Measurements from ENCODE around the gene DUS1L. TPM values are rescaled to one million over a fixed set of nuclear protein-coding genes. Genes with fewer than 3 reads are reported as not detected.

Gene DUS1L
- total RNA-seq, 1 donor from 2014 or later: 97.1 TPM

DNA sequence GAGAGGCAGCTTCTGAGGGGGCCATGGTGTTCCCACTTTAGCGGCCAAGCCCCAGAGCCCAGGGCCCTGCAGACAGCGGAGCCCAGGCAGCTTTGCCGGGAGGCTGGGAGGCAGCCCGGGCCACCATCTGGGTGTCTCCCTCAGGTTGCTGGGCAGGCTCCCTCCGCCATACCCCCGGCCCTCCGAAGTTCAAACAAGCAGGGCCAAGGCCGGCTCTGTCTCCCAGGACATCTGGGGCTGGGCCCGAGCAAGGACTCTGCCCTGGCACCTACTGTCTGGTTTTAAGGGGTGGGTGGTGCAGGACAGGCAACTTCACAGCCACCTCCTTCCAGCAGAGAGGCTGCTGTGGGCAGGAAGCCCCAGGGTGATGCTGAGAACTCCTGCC lies 2.6 kb downstream of the DUS1L start:
- no peaks in the 10 kb centered on the region for H3K27me3 Mint-ChIP-seq
- no peak overlapping the region for H3K4me3 Mint-ChIP-seq
- no peaks in the 10 kb centered on the region for H3K4me1 Mint-ChIP-seq (ENCODE audit: unreplicated experiment)
- no peak for DNase-seq (ENCODE audit: extremely low spot score, unreplicated experiment)
- TF ChIP-seq, protein P1, sequence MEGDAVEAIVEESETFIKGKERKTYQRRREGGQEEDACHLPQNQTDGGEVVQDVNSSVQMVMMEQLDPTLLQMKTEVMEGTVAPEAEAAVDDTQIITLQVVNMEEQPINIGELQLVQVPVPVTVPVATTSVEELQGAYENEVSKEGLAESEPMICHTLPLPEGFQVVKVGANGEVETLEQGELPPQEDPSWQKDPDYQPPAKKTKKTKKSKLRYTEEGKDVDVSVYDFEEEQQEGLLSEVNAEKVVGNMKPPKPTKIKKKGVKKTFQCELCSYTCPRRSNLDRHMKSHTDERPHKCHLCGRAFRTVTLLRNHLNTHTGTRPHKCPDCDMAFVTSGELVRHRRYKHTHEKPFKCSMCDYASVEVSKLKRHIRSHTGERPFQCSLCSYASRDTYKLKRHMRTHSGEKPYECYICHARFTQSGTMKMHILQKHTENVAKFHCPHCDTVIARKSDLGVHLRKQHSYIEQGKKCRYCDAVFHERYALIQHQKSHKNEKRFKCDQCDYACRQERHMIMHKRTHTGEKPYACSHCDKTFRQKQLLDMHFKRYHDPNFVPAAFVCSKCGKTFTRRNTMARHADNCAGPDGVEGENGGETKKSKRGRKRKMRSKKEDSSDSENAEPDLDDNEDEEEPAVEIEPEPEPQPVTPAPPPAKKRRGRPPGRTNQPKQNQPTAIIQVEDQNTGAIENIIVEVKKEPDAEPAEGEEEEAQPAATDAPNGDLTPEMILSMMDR (conservative IDR thresholded peaks at IDR 0.05): no peak
- H3K27ac Mint-ChIP-seq: no peak overlapping the region
- no peaks in the 10 kb centered on the region for H3K36me3 Mint-ChIP-seq
- H3K9me3 Mint-ChIP-seq: no peaks in the 10 kb centered on the region

DNA sequence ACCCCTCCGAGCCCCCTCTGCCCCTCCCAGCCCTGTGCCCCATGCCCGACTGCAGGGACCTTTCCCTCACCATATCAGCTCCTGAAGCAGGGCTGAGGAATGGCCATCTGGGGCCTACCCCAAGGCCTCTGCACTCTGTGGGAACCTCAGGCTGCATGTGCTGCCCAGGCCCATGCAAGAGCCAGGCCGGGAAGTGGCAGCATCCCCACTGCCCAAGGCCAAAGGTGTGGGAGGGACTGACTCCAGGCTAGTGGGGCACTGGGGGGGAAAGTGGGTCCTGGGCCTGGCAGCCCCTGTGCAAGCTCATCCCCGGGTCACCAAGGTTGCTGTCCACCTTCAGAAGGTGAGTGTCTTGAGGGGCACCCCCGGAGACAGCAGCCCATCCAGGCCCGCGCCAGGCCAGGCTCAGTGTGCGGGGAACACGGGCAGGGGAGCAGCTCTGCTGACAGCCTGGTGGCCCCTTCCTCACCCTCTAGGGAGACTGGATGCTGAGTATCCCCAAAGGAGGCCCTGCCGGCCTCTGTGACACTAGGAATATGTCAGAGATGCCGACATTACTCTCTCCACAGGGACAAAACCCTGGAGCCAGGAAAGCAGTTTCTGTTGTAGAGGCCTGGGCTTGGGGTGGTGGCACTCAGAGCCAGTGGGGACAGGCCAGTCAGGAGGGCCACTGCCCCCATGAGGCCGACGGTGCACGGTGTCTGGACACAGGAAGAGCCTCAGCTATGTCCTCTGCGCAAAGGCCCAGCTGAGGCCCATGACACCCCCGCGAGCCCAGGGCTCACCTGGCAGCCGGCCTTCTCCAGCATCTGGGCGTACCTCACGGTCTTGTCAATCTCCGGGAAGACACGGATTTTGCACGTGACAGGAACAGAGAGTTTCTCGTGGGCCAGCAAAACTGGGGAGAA lies 3.3 kb downstream of the DUS1L start:
- Mint-ChIP-seq H3K9me3 (no peaks in the 10 kb centered on the region), H3K27ac (no peak overlapping the region), H3K4me1 (ENCODE audit: unreplicated experiment) (no peaks in the 10 kb centered on the region), H3K27me3 (no peaks in the 10 kb centered on the region), H3K36me3 (no peaks in the 10 kb centered on the region), H3K4me3 (no peak overlapping the region)
- DNase-seq (ENCODE audit: extremely low spot score, unreplicated experiment): no peak
- TF ChIP-seq, protein P1 (conservative IDR thresholded peaks at IDR 0.05): no peak

DNA sequence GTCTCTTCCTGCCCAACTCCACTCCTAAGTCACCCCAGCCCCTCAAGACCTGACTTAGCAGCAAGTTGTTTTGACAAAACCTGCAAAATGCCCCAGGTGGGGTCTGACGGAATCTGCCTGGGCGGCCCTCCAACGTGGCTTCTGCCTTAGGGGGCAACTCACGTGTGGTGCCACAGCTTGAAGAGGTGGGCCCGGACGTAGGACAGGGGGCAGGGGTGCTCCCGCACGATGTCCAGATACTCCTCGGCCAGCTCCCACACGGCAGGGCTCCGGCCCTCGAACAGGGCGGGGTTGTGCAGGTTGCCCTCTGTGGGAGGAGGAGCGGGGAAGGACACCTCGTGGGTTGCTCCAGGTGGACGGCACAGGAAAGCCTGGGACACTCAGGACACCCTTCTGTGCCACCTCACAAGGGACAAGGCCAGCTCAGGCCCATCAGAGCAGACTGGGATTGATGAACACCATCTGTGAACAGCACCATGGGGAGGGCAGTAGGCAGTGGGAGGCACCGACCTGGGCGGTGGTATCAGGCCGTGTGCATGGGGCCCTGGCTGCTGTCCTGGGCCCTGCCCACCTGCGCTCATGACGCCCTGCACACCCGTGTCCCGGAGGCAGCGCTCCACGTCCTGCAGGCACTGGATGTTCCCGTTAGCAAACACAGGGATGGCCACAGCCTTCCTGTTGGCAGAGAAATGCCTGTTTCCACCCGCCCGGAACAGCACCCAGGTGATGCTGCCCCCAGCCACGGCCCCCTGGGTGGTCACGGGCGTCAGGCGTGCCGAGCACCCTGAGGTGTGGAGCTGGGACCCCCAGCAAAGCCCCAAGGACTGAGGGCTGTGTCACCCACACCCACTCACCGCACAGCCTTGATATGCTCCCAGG lies 4.3 kb downstream of the DUS1L start:
- TF ChIP-seq, protein P1 (conservative IDR thresholded peaks at IDR 0.05): no peak
- no peak overlapping the region for H3K27ac Mint-ChIP-seq
- no peaks in the 10 kb centered on the region for H3K36me3 Mint-ChIP-seq
- no peaks in the 10 kb centered on the region for H3K4me1 Mint-ChIP-seq (ENCODE audit: unreplicated experiment)
- DNase-seq (ENCODE audit: extremely low spot score, unreplicated experiment): no peak
- no peaks in the 10 kb centered on the region for H3K9me3 Mint-ChIP-seq
- H3K27me3 Mint-ChIP-seq: no peaks in the 10 kb centered on the region
- no peak overlapping the region for H3K4me3 Mint-ChIP-seq

DNA sequence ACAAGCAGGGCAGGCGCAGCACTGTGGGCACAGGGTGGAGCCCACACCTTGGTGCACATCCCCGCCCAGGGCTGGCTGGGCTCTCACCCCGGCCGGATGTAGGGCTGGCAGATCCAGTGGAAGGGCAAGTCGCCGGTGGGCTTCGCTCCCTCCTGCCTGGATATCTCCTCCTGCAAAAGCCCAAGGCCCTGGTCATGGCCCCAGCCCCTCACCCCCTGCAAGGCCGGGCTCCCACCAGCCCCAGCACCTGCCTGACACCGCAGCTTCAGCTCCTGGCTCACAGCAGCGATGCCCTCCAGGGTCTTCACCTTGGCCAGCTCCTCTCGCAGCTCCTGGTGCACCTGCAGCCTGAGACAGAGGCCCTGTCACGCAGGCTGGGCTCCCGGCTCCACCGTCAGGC lies 5.0 kb downstream of the DUS1L start:
- H3K27me3 Mint-ChIP-seq: no peaks in the 10 kb centered on the region
- H3K36me3 Mint-ChIP-seq: no peaks in the 10 kb centered on the region
- no peak for DNase-seq (ENCODE audit: extremely low spot score, unreplicated experiment)
- H3K9me3 Mint-ChIP-seq: no peaks in the 10 kb centered on the region
- no peak overlapping the region for H3K4me3 Mint-ChIP-seq
- no peaks in the 10 kb centered on the region for H3K4me1 Mint-ChIP-seq (ENCODE audit: unreplicated experiment)
- TF ChIP-seq, protein P1 (conservative IDR thresholded peaks at IDR 0.05): no peak
- H3K27ac Mint-ChIP-seq: no peak overlapping the region

DNA sequence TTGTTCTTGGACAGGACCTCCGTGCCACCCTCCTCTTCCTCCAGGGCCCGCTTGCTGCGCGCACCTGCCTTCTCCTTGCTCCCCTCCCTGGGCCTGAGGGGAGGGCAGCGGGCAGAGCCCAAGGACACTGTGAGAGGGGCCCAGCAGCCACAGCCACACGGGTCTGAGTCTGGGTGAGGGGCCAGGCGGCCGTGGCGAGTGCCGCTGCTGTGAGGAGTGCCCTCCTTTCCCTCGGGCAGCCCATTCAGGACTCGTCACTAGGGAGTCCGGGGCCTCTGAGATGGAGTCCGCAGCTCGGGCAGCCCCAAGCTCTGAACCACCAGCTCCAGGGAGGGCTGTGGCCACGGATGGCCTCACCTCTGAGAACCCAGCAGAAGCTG lies 5.6 kb downstream of the DUS1L start:
- Mint-ChIP-seq H3K36me3 (no peaks in the 10 kb centered on the region), H3K27ac (no peak overlapping the region), H3K4me1 (ENCODE audit: unreplicated experiment) (no peaks in the 10 kb centered on the region), H3K9me3 (no peaks in the 10 kb centered on the region), H3K27me3 (no peaks in the 10 kb centered on the region), H3K4me3 (no peak overlapping the region)
- TF ChIP-seq, protein P1 (conservative IDR thresholded peaks at IDR 0.05): no peak
- no peak for DNase-seq (ENCODE audit: extremely low spot score, unreplicated experiment)

All from type B pancreatic cell (in vitro differentiated cells).